Stromal cell of bone marrow (primary cell): ENCODE results near the gene ITM2C.

ENCODE experiments used
- DNase-seq: peaks from one replicate; pipeline ENCODE4 v3.0.0-alpha.2; 2012; ENCODE audit warnings: low read depth

ITM2C gene

DNA sequence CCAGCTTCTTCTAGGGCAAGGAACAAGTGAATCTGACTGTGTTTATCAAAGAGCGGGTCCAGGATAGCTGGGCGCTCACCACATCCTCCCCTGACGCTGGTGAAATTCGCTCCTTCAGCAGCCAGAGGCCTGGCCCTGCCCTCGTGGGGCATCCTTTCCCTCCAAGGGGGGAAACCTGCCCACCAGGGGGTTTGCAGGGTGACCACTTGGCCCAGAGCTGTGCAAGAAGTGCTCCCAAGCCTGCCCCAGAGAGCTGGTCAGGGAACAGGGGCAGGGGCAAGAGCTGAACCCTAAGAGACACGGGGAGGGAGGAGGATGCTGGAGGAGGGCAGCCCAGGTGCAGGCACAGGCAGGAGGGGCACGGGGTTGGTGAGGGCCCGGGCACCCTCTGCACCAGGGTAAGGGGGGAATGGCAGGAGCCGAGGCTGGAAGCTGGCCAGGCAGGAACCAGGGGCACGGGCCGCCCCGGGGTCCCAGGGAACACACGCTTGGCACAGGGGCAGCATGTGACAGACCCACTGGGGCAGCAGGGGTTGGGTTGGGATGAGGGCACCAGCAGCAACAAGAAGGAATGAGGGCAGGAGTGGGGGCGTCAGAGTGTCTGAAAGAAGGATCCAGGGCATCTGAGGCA lies 63.1 kb downstream of the ITM2C start:
- no peak for DNase-seq
